CD4-positive, alpha-beta T cell treated with Interleukin-4 for 4 hours (primary cell): Measurements from ENCODE around the gene COL12A1.

Experiments
- DNase-seq: peaks from one replicate; pipeline ENCODE4 v3.0.0-alpha.2; 2020

COL12A1 gene

DNA sequence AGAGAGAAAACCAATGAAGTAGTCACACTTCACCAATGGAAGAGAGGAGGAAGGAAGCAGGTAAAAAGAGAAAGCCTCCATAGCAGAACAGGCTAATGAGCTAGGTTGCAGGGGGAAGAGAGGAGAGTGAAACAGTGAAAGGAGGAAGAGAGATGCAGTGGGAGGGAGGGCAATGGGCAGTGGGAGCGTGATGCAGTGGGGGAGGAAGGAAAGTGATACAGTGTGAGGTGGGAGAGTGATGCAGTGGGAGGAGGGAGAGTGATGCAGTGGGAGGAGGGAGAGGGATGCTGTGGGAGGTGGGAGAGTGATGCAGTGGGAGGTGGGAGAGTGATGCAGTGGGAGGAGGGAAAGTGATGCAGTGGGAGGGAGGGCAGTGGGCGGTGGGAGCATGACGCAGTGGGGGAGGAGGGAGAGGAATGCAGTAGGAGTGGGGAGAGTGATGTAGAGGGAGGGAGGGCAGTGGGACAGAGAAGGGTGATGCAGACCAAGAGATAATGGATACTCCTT lies 29.7 kb downstream of the COL12A1 start:
- no peak for DNase-seq

DNA sequence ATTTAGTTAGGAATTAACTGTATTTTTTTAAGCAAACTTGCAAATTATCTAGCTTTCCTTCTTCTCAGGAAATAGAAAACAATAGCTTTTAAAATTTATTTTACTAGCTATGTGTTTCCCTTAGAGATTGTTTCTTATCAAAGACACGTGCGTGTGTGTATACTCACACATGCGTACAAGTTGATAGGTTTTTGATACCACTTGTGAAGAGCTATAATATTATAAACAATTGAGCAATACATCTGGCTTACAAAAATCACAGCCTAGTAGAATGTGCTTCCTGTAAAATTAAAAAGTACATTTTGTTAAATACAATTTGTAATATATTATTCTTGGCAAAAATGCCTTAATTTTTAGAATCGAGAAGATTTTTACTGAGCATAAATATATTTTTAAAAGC lies 33.9 kb downstream of the COL12A1 start:
- DNase-seq: no peak

DNA sequence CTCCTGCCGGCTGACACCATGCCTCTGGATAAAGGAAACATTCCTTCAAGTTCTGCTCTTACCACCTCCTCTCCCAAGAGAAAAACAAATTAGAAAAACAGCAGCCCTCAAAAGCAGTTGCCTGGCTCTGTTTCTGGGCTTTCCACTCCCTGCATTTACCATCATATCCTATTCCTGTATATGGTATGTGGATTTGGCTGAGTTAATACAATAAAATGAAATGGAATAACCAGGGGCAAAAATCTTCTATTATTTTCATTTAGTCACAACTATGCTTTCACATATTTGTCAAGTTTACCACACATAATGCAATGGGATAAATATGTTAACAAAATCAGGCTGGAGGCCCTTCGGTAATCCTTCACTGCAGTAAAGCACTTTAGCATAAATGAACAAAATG lies 34.3 kb downstream of the COL12A1 start:
- DNase-seq: no peak

DNA sequence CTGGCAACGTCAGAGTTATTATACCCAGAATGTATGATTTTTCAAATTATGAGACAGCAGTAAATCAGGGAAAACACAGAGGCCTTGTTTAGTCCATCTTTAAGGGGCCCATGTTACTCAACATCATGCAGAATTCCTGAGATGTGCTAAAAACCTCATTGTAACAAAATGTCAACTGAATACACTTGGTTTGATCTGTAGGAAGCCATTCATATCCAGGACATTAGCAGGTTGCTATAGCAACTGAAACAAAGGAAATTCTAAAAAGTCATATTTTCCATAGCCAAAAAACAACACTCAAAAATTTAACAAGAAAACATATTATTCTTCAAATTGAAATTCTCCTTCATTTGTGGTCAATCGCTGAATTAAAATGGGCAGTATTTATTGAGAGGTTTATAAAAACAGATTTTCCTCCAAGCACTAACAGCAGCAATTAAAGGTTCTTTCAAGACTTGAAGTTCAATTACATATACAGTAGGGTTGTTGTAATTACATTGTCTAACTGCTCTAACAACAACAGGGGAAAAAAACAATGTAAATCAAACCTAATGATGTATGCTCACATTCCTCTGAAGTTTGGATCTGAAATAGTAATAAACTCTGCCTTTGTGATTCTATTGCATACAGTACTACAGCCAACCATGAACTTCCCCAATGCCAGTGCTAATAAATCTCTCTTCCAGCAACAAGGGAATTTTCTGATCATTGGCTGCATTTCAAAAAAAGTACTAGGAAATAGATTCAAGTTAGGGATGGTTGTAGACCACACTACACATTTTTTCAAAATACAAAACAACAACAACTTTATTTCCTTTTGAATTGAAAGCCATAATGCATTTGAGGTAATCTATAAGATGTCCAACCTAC lies 34.9 kb downstream of the COL12A1 start:
- DNase-seq: no peak

DNA sequence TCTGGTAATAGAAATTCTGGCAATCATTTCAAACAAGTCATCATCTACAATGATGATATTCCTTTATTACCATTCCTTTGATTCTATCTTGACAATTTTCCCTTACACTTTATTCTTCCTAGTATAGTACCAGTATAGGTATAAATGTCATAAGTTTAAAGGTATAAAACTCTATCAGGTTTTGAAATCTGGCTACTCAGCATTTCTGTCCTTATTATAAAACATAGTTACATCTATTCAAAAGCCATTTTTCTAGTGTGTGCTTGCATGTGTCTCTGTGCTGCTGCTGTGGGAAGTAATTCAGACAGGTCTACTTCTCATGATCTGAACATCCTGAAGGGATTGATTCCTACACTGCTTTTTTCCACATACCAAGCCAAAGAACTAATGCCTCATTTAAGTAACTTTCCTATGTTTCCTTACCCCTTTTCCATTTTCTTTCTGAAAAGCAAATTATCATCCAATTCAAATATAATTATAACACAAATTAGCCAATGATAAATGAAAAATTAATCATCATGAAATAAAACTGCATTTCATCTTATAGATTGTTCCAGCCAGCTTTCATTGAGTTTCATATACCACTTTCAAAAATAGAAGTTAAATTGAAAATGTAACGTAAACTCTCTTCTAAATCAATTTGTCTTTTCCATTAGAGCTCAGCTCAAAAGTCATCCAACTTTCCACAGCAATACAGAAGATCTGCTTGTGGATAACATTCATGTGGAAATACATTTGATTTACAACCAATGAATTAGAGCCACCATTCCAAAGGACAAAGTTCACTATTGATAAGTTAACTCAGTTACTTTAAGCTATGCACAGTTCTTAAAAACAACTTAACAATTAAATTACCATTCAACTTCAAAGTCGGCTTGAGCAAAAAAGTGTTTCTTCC lies 35.9 kb downstream of the COL12A1 start:
- DNase-seq: no peak

DNA sequence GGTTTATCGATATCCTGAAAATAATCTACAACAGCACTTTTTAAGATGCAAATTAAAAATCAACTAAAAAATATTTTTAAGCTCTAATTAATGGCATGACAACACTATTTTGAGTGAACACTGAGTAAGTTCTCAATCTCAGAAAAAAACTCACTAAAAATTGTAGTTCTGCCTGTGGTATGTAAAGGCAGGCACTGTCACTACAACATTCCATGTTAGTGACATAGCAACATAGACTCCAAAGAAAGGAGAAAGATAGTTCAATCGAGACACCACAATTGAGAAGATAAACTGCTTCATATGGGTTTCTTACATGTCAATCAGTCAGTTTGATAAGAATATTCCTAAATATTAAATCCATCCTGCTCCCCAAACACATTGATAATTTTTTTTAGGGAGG lies 38.0 kb downstream of the COL12A1 start:
- DNase-seq: no peak

DNA sequence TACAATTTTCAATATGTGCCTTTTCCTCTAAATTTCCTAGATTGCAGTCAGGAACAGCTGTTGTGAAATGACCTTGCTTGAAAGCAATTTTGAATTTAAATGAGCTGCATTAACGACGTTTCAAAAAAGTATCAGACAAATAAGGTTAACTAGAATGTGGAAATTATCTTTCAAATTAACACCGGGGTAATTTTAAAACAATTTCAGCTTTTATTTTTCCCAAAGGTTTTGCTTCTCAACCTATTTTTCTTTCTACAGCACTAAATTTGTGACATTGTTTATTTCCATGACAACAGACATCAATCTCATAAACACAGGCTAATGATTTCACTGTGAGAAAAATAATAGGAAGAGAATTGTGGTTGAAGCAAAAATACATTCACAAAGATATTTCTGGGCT lies 38.5 kb downstream of the COL12A1 start:
- DNase-seq: no peak

DNA sequence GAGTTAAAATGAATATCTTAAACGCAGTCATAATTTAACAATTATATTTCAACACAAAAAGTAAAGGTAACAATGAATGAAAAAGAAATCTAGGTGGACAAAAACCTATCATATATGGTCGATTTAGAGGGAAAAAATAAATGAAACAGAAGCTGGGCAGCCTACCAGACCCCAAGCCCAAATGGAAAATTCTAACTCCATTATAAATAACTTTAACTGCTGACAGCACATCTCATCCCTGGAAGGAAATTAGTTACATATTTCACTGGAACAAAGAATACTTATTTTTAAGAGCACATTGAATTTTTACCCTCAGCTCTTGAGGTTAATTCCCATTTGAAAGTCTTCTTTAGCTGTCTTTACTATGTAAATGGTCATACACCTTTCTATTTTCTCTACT lies 39.1 kb downstream of the COL12A1 start:
- DNase-seq: no peak

DNA sequence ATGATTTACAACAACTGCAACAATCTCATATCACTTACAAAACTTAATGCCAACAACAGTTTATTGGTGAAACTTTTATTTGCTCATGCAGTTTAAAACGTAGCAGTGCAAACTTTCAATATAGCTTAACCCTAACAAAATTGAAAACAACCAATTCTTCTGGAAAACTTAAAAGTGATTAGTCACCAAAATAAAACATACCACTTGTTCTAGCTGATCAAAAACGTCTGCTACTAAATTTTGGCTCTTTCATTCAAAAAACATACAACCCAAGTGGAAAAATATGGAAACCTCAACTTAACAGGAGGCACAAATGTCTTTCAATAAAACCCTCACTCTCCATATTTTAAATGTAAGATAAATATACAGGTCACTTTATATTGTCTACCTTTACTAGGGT lies 39.6 kb downstream of the COL12A1 start:
- DNase-seq: no peak

DNA sequence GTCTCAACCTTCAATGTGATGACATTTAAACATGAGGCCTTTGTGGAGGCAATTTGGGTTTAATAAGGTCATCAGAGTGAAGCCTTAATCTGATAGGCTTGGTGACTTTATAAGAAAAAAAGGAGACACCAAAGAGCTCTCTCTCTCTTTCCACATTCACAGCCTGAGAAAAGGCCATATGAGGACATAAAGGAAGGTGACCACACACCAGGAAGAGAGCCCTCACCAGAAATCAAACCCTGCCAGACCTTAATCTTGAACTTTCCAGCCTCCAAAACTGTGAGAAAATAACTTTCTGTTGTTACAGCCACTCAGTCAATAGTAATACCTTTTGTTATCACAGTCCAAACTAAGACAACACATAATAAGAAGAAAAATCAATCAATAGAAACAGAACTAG lies 47.7 kb downstream of the COL12A1 start:
- no peak for DNase-seq

DNA sequence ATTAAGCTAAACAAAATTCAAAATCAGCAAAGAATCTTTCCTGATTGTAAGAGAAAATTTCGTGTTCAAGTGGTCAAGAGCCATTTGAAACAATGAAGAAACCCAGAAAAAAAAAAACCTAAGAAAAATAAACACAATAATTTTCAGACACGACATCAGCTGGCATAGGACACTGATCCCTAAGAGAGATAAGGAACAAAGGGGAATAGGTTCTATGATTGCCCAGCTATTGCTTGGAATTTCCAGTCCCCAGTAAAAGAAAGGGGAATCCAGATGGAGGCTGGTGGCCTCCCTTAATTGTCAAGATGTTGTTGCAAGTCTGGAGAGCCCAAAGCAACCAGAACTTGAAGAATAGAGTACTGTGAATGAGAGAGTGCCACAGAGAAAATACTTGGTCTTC lies 48.5 kb downstream of the COL12A1 start:
- no peak for DNase-seq

DNA sequence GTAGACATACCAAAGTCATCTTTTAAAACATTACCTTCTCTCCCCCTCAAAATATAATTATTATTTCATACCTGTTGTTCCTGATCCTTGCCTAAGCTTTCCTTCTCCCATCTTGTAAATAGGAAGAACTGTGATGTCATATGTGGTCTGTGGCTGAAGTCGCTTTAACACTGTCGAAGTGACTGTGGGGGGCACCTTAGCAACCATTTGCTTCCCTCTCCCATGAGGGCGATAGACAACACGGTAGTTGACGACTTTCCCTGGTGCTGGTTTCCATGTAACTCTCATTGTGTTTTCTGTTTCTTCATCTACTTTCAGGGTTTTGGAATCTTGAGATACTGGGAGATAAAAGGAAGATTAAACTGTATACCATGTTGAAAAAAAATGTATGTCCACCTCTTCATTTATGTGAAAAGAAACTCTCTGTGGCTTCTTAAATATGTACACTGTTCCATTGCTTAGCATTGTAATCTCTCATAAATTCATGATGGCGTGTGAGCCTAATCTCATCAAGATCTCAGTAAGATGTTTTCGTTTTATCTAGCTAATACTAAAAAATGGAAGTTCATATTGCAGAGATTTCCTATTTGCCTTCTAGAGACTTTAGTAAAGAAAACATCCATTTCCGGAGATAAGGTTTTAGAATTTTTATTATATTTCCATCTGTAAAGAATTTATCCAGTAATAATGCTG lies 49.5 kb downstream of the COL12A1 start:
- no peak for DNase-seq

DNA sequence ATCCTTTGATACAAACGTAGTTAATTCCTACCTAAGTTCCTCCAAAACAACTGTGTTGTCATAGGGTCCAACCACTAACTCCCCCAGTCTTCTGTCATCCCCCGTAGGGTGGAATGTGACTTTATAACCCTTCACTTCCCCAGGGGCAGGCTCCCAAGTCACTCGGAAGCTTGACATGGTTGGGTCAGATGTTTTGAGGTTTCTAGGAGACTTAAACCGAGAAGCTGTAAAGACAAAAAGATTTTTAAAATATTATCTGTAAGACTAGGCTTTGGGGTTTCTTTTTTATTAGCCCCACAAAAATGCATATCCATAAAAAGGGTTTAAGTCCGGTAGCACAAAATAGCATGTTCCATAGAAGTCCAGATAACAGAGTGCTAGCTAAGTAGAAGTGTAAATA lies 50.2 kb downstream of the COL12A1 start:
- DNase-seq: no peak

DNA sequence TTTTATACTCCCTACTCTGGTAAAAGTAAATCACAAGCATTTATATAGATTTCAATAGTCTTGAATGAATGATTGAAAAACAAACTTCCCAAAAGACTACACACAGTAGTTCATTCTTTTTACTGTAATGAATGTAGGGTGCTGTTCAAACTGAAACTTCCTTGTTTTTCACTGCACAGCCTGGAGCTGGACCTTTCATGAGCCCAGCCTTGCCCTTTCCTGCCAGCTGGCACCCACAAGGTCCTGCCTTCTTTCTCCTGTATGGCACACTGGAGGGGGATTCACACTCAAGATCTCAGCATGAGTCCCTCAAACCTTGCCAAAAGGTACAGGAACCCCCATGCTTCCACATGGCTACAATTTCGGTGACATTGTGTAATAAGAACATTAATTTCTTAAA lies 50.9 kb downstream of the COL12A1 start:
- no peak for DNase-seq

DNA sequence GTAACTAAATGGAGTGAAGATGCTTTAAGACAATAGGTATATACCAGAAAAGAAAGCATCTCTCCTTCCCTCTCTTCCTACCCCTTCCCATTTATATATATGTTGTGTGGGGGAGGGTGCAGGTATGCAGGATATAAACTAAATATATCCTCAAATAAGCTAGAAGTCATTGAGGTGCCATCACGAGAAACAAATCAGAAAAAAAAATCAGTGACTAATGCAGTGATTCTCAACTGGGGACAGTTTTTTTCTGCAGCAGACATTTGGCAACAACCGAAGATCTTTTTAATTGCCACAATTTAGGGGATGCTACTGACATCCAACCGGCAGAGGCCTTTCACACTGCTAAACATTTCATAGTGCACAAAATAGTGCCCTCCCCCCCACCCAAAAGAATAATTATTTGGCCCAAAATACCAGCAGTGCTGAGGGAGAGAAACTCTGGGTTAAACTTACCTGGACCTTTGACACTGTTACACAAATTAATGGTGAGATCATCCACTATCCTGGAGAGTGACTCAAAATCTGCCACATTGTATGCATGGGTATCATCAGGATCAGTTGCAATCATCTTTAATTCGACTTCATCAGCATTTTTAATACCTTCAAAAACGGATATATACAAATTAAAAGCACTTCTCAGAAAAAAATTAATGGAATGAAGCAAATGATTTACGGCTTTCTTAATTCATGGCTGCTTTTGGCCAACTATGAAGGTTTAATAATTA lies 55.0 kb downstream of the COL12A1 start:
- no peak for DNase-seq

DNA sequence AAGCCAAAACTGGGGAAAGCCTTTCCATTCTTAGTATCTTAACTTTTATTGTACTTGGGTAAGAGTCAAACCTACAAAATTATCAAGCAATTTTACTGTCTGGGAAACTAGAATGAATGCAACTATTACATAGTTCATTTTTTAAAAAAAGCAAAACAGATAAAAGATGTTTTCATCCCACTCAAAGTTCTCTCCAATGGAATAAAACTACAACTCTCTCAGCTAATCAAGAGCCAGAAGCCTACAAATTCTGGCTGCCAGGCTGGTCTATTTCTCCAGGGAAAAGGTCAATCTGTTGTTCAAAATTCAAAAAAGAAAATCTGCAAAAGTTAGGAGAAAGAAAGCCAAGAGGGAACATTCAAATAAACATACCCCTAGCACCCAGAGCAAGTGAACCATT lies 56.2 kb downstream of the COL12A1 start:
- DNase-seq: no peak

DNA sequence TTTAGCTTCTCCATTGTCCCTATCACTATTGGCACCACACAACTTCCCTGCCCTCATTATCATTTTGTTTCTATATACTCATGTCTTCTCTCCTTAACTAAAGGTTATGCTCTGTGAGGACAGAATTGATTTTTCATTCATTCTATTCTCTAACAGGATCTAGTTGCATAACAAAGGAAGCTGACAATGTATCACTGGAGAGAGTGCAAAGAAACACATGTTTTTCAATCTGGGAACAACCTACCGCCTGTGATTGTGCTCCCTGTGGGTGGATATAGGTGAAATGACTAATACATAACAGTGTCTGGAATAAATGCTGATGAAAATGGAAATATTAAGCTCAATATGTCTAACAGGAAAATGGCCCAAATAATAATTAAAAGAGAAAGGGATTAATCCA lies 56.6 kb downstream of the COL12A1 start:
- DNase-seq: no peak

DNA sequence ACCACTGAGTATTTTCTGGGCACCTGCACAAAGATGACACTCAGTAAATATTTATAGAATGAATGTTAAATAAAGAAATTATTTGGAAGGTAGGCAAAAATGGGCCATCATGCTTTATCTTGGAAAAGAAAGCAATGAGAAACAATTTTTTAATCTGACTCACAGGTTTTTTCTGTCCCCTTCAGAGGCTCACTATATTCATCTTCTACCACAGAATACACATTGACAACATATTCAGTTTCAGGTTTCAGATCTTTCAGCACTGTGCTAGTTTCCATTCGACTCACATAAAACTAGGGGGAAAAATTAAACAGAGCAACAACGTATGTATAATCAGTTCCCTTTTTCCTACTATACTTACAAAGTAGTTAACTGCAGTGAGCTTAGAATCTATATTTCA lies 58.3 kb downstream of the COL12A1 start:
- no peak for DNase-seq

DNA sequence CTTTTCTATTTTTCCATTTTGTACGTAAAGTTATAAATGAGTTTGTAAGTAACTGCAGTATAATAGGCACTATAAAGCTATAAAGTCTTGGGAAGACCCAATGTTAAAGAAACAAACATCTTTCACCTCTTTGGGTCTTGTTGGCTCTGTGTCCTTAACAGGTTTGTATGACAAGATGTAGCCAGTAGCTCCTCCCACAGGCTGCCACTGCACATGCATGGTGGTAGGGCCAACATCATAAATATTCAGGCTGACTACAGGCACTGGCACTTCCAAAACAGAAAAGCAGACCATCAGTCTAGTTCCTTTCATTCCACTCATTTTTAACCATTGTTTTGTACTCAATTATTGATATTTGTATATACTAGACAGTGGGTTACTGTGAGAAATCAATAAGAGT lies 59.9 kb downstream of the COL12A1 start:
- no peak for DNase-seq

DNA sequence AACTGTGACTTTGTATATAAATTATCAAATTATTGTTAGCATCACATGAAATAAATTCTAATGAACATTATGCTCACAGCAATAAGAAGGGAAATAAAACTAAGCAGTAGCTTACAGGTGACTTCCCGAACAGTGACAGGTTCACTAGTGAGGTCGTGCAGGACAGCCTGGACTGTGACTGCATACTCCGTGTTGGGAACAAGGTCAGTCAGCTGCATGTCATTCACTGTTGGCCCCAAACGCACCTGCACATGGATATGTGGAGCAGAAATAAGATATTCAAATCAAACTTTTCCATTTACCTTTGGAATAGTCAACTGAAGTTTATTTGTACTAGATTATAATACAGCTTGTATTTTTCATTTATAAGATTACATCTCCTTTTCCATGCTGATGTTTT lies 60.6 kb downstream of the COL12A1 start:
- DNase-seq: no peak

DNA sequence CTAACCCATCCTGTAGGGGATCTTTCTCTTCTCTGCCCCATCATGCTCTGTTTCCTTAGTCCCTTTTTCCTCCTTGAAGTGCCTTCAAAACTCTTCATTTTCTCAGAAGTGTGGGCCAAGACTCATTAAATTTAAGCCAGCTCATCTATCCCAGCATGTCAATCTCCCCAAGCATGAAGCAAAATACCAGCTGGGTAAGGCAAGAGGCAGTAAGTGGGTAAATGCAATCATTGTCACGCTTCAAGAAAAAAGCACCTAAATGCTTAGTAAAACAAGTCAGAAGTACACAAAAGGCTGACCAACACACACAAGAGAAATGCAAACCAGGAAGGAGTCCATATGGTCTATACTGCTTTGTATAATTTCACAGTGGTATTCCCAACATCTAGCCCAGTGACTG lies 61.5 kb downstream of the COL12A1 start:
- no peak for DNase-seq

DNA sequence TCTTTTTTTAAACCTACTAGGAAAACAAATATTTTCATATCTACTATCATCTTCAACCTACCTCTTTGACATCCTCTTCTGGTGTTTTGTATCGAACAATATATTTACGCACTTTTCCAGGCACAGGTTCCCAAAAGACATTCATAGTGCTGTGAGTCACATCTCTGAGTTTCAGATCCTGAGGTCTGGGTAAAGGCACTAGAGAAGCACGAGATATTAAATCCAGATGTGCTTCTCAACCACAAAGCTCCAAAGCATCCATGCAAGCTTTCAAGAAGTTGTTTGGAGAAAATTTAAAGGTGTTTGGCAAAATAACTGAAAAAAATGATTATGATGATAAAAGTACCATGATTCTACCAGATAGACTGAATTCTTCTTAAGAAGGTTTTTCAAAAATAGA lies 62.7 kb downstream of the COL12A1 start:
- no peak for DNase-seq

DNA sequence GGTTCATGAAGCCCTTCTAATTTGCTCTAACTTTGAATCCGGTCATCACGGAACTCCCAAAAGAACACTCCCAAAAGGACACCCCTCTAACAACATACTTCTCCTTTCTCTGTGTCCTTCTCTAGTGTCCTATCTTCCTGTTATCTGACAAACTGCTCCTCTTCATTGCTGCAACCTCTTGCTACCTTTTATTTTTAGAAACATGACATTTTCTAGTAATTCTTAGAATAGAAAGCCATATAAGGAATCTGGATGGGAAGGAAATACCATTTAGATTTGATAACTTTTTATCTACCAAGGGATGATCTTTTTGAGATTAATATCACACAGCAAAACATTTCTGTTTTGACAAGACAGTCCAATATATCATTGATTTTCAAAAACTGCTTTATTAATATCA lies 63.1 kb downstream of the COL12A1 start:
- no peak for DNase-seq
